PC-9 (cell line): ENCODE measurements around the gene LRWD1. TPM values are rescaled to one million over a fixed set of nuclear protein-coding genes. Genes with fewer than 3 reads are reported as not detected.

Experiments
- Bru-seq: library from RNA; stranded (reverse); fragments of 400-500 nt; gene quantifications from one replicate; lab custom pipeline; 2021; lab: Mats Ljungman, UMichigan
- BruChase-seq, 2 experiments: library from RNA; stranded (reverse); fragments of 400-500 nt; gene quantifications; one replicate each; lab custom pipeline; 2021; lab: Mats Ljungman, UMichigan
- BruUV-seq: library from RNA; stranded (reverse); fragments of 400-500 nt; replicated peaks from 2 replicates; lab custom pipeline; 2021; lab: Mats Ljungman, UMichigan
- CTCF ChIA-PET: fragments of 300-600 bp; sonication (Branson Sonifier 250); formaldehyde crosslinking; loops from one replicate; lab custom pipeline; 2022; ENCODE audit warnings: antibody characterized with exemption; lab: Charles Lee
- POLR2A ChIA-PET: fragments of 300-600 bp; sonication (Branson Sonifier 250); formaldehyde crosslinking; loops from one replicate; lab custom pipeline; 2022; ENCODE audit warnings: antibody characterized with exemption; ENCODE audit not compliant: unreplicated experiment; lab: Charles Lee
- DNase-seq, 2 experiments: peaks; one replicate each; pipeline versions ENCODE4 v3.0.0 to v3.0.0-alpha.2; 2015 to 2022; ENCODE audit warnings: mixed read lengths in 1 of 2
- H2AFZ ChIP-seq: fragments of 200-600 bp; sonication (generic); 2 replicates; pipeline ENCODE4 v1.8.1; 2017; ENCODE audit warnings: antibody characterized with exemption
- H3F3A ChIP-seq: fragments of 200-600 bp; sonication (generic); 2 replicates; pipeline ENCODE4 v1.8.1; 2017; ENCODE audit warnings: antibody characterized with exemption, mild to moderate bottlenecking, low read depth; ENCODE audit not compliant: insufficient read depth
- H3K27ac ChIP-seq: fragments of 200-600 bp; sonication (generic); 2 replicates; pipeline ENCODE4 v1.6.1; 2016; ENCODE audit warnings: mixed run types
- H3K27me3 ChIP-seq: fragments of 200-600 bp; sonication (generic); 2 replicates; pipeline ENCODE4 v1.6.1; 2016; ENCODE audit warnings: low read depth, mixed run types; ENCODE audit not compliant: insufficient read depth
- H3K36me3 ChIP-seq: fragments of 200-600 bp; sonication (generic); 2 replicates; pipeline ENCODE4 v1.6.1; 2016; ENCODE audit warnings: low read depth, mixed run types
- H3K4me1 ChIP-seq: fragments of 200-600 bp; sonication (generic); replicated peaks from 2 replicates; pipeline ENCODE4 v1.6.1; 2016; ENCODE audit warnings: mixed run types; ENCODE audit not compliant: insufficient read depth
- H3K4me2 ChIP-seq: fragments of 200-600 bp; sonication (generic); 2 replicates; pipeline ENCODE4 v1.6.1; 2017; ENCODE audit warnings: mixed run types
- H3K4me3 ChIP-seq: fragments of 200-600 bp; sonication (generic); 2 replicates; pipeline ENCODE4 v1.6.1; 2016; ENCODE audit warnings: mixed run types
- H3K79me2 ChIP-seq: fragments of 200-600 bp; sonication (generic); 2 replicates; pipeline ENCODE4 v1.6.1; 2017; ENCODE audit warnings: low read depth, mixed run types
- H3K9me2 ChIP-seq: fragments of 200-600 bp; sonication (generic); 2 replicates; pipeline ENCODE4 v1.8.1; 2017; ENCODE audit warnings: mild to moderate bottlenecking; ENCODE audit not compliant: insufficient read depth
- H3K9me3 ChIP-seq: fragments of 200-600 bp; sonication (generic); 2 replicates; pipeline ENCODE4 v1.8.1; 2016; ENCODE audit warnings: low read depth; ENCODE audit not compliant: insufficient read depth
- H4K20me1 ChIP-seq: fragments of 200-600 bp; sonication (generic); 2 replicates; pipeline ENCODE4 v1.8.1; 2017; ENCODE audit not compliant: insufficient read depth
- CTCF ChIP-seq: fragments of 200-600 bp; sonication (generic); conservative IDR thresholded peaks from 2 replicates; pipeline ENCODE4 v1.6.1; 2017; ENCODE audit warnings: mixed run types, antibody characterized with exemption, mild to moderate bottlenecking, moderate library complexity
- EZH2 ChIP-seq: fragments of 200-600 bp; sonication (generic); IDR thresholded peaks from 2 replicates; pipeline ENCODE4 v1.8.0; 2017; ENCODE audit warnings: antibody characterized with exemption, low read depth
- intact Hi-C: fragments of 100-400 bp; cut with micrococcal nuclease; formaldehyde crosslinking; loops from one replicate; pipeline ENCODE4 v1.10.0; 2022; ENCODE audit not compliant: unreplicated experiment
- long read RNA-seq: library from polyadenylated mRNA; stranded (forward); transcript quantifications from one replicate; pipeline ENCODE4 v2.0.0, GENCODE V29; 2022
- total RNA-seq: library from RNA; stranded (reverse); gene quantifications from 2 replicates; pipeline ENCODE4 v1.2.3, GENCODE V29; 2021

The LRWD1 gene
- total RNA-seq, result 35.3 and 57.9 TPM in 2 replicates
- Bru-seq, nascent RNA, result percentile 48 among the genes with signal in this experiment
- percentile 57 among the genes with signal in this experiment for BruChase-seq, experiment 1, labeled RNA remaining after a 2-hour chase
- BruChase-seq, experiment 2, labeled RNA remaining after a 6-hour chase, result percentile 74 among the genes with signal in this experiment
- long read RNA-seq, transcript LRWD1-201 (15 exons, 2,215 nt), result major isoform, 21 of 33 reads
- long read RNA-seq, partial matches to known transcripts, result 7 of 33 reads
- long read RNA-seq, other reads (novel, unspliced or antisense), result 5 of 33 reads

- CTCF ChIA-PET, result interaction anchor here (0.5 to 0.6 kb wide), 2 partner anchors 31 to 185 kb away, joined by 6 to 7 read pairs; no protein-coding TSS in a partner anchor
- Histone ChIP-seq H3K4me3 (peak within 1 kb of the TSS; percentile 99), H3K27me3 (no peaks in the 10 kb centered on the region), H3K9me3 (no peaks in the 10 kb centered on the region), H3K27ac (no peak within 1 kb of the TSS), H4K20me1 (no peaks in the 10 kb centered on the region), H3K9me2 (no peaks in the 10 kb centered on the region), H3F3A (no peaks in the 10 kb centered on the region; the same call in 1 of the 2 replicates), H3K79me2 (peaks cover 17% of the 10 kb centered on the region; the same call in 1 of the 2 replicates), H3K36me3 (no peaks in the 10 kb centered on the region), H3K4me2 (peak within 1 kb of the TSS; percentile 91), H3K4me1 (peaks cover 12% of the 10 kb centered on the region), H2AFZ (peak within 1 kb of the TSS; percentile 100)
- POLR2A ChIA-PET, result interaction anchor here (0.8 kb wide), 1 partner anchor 49 kb away, joined by 28 read pairs; no protein-coding TSS in a partner anchor
- TF ChIP-seq CTCF, result no peak
- no peak for TF ChIP-seq EZH2
- intact Hi-C loops, result loop anchor here (10.0 kb wide), 1 partner anchor 190 kb away; no protein-coding TSS in a partner anchor
- peak; percentile 69 to 95 for DNase-seq
- no TSS peak for BruUV-seq
Observed at GRCh38 chr7:102464577-102465280, at the start of gene LRWD1, which contains the start of gene ALKBH4. LRWD1 (plus strand) TSS chr7:102464984; CDS start chr7:102465081, 97 bp downstream. ALKBH4 (minus strand) TSS chr7:102464863; CDS start chr7:102464836, 27 bp downstream.

DNA sequence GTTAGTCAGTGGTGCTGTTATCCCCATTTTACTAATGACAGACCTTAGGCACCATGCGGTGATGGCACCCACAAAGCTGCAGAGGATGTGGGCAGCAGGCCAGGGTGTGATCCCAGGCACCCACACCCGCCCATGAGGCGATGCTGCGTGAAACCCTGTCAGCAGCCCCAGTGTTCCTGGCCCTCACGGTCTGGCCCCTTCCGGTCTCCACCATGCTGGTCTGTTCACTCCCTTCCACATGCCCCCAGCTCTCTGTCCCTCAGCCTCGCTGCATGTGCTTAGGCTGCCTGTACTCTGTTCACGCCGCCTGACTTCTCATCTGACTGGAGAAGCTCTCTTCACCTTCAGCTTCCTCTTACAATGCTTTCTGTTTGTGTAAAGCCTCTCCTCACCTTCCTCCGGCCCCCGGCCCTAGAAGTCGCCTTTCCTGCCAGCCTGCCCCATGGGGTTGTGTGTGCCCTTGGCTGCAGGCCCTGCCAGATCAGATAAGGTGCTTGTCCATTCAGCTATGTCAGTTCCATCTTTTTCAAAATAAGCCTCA, 49.0 kb upstream of the LRWD1 start:
- CTCF ChIA-PET, result interaction anchor here (0.6 kb wide), 2 partner anchors 11 to 52 kb away, joined by 3 read pairs; no protein-coding TSS in a partner anchor
- TF ChIP-seq EZH2 (no peak), CTCF (no peak)

GRCh38 chr7:102416406-102416805, 48.4 kb upstream of the LRWD1 start:
- intact Hi-C loops, result no loop called here
- no peak overlapping the region for H3K4me3 ChIP-seq
- no peak overlapping the region for H3K4me2 ChIP-seq
- ChIA-PET POLR2A (no interaction called here), CTCF (no interaction called here)
- no TSS peak for BruUV-seq
- H2AFZ ChIP-seq, result no peak overlapping the region
- no peak for DNase-seq
- H3K27me3 ChIP-seq, result no peaks in the 10 kb centered on the region
- no peak overlapping the region for H3K27ac ChIP-seq
- no peaks in the 10 kb centered on the region for H3K79me2 ChIP-seq
- H3K9me2 ChIP-seq, result no peaks in the 10 kb centered on the region
- H3F3A ChIP-seq, result 0 out of 2 replicates have a peak, but pooled peaks cover 2% of the 10 kb centered on the region
- no peaks in the 10 kb centered on the region for H4K20me1 ChIP-seq
- peaks cover 19% of the 10 kb centered on the region for H3K36me3 ChIP-seq
- H3K9me3 ChIP-seq, result no peaks in the 10 kb centered on the region
- no peaks in the 10 kb centered on the region for H3K4me1 ChIP-seq
- no peak for TF ChIP-seq EZH2

More for the DNA sequence above, 49.0 kb upstream of the LRWD1 start:
- Histone ChIP-seq H2AFZ (no peak overlapping the region), H3K4me1 (no peaks in the 10 kb centered on the region), H4K20me1 (no peaks in the 10 kb centered on the region), H3K27me3 (no peaks in the 10 kb centered on the region), H3K4me2 (no peak overlapping the region), H3K9me2 (no peaks in the 10 kb centered on the region), H3F3A (0 out of 2 replicates have a peak, but pooled peaks cover 2% of the 10 kb centered on the region), H3K4me3 (no peak overlapping the region), H3K79me2 (no peaks in the 10 kb centered on the region), H3K9me3 (no peaks in the 10 kb centered on the region), H3K27ac (no peak overlapping the region), H3K36me3 (peaks cover 17% of the 10 kb centered on the region)
- intact Hi-C loops, result no loop called here
- POLR2A ChIA-PET, result interaction anchor here (0.5 kb wide), 1 partner anchor 48 kb away, joined by 28 read pairs; no protein-coding TSS in a partner anchor
- BruUV-seq, result no TSS peak
- DNase-seq, result no peak
